ENCODE results near the gene CFAP69. TPM values are rescaled to one million over a fixed set of nuclear protein-coding genes. Genes with fewer than 3 reads are reported as not detected.

Gene CFAP69
- total RNA-seq, result 4.4 and 6.2 TPM in 2 replicates

GRCh38 chr7:90244909-90245851, at the start of gene CFAP69:
Gene CFAP69, plus strand, starts transcription at chr7:90245174. Its CDS starts 251 bp downstream, at chr7:90245425.

DNA sequence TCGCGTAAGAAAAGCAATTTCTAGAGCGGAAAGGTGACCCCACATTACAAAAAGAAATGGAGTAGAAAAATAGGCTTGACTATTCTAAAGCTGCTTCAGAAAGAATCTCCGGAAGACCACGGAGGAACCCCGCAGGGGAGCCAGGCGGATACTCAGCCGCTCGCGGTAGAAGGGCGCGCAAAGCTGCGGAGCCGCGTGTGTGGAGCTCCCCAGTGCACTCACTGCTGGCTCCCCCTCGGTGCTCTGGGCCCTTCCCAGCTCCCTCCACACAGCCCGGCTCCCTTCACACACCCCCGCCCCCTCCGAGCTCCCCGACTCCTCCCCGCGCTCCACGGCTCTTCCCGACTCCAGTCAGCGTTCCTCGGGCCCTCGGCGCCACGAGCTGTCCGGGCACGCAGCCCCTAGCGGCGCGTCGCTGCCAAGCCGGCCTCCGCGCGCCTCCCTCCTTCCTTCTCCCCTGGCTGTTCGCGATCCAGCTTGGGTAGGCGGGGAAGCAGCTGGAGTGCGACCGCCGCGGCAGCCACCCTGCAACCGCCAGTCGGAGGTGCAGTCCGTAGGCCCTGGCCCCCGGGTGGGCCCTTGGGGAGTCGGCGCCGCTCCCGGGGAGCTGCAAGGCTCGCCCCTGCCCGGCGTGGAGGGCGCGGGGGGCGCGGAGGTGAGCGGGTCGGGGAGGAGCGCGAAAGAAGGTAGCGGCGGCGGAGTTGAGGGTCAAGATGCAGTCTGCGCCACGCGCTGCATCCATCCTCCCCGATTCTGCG, 33.4 kb upstream of the CFAP69 start, which contains the start of gene STEAP2:
TSS of gene STEAP2 (plus strand) at position 350 of the 758 bp plus-strand sequence. CDS start 13,343 bp downstream, outside the sequence.

DNA sequence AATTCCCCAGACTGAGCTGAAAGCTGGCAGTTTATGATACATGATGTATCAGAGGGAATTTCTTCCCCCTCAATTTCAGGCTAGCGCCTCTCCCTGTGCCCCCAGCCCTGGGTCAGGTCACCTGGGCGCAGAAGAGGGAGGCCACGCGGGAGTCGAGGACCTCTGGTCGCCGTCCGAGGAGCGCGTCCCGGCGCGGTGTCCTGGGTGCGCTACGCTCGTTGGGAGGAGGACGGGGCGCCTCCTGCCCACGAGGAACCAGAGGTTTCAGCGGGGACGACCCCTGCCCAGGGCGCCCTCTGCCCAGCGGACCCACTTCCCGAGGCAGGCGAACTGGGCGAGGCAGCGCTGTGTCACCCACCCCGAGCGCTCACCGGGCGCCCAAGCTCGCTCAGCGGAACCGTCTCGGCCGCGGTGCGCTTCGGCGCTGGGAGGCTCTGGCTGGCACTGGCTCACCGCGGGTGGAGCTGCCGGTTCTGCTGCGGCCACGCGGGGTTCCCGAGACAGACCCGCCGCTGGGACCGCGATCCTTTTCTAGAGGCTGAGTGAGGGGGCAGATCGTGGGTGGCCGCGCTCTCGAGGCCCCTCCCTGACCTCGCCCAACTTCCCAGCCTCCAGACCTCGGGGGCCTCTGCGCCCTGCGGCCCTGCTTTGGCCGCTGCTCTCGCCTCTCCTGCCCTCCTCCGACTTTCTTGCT, 76.0 kb downstream of the CFAP69 start, which contains the start of gene FAM237B:
TSS of gene FAM237B (minus strand) at position 504 of the 694 bp plus-strand sequence. CDS start 1,556 bp downstream, outside the sequence.

GRCh38 chr7:90346336-90347125, 101.6 kb downstream of the CFAP69 start, which contains the start of gene GTPBP10:
Gene GTPBP10, plus strand, starts transcription at chr7:90346716. Its CDS starts 26 bp downstream, at chr7:90346742.

Other genes starting within 250 kb of the CFAP69 start
- 32.6 and 65.6 TPM in 2 replicates for gene STEAP1, start 90.7 kb upstream of the CFAP69 start, total RNA-seq
- gene STEAP2, start 33.4 kb upstream of the CFAP69 start, total RNA-seq, result 16.8 and 19.0 TPM in 2 replicates
- gene FAM237B, start 76.1 kb downstream of the CFAP69 start, total RNA-seq, result 0.12 and 0.22 TPM in 2 replicates
- 14.9 and 32.1 TPM in 2 replicates for gene GTPBP10, start 101.5 kb downstream of the CFAP69 start, total RNA-seq
- 51.5 and 66.2 TPM in 2 replicates for gene CLDN12, start 158.3 kb downstream of the CFAP69 start, total RNA-seq
- gene PTTG1IP2, start 224.5 kb downstream of the CFAP69 start, total RNA-seq, result not detected in 2 replicates